Transverse colon (tissue), 3 donors: Measurements from ENCODE around the gene STPG1.

Experiments used
- EP300 ChIP-seq: sonication (generic); formaldehyde crosslinking; IDR thresholded peaks from one replicate; pipeline ENCODE4 v1.6.1; 2017; ENCODE audit warnings: antibody characterized with exemption, low read depth
- POLR2A ChIP-seq: fragments of 450-650 bp; IDR thresholded peaks from one replicate; pipeline ENCODE4 v1.6.1; 2016; ENCODE audit warnings: antibody characterized with exemption, mild to moderate bottlenecking, moderate library complexity
- TF ChIP-seq, protein P1 (sequence below), 5 experiments: fragments of 200-600 bp in 3 of 5; fragments of 450-650 bp in 2 of 5; sonication (generic) in 3 of 5; IDR thresholded peaks; 1 replicate in 2 of 5; 2 replicates in 3 of 5; pipeline ENCODE4 v1.5.1; 2016 to 2017; ENCODE audit warnings: antibody characterized with exemption in 5 of 5, inconsistent platforms in 3 of 5, mild to moderate bottlenecking in 2 of 5, moderate library complexity in 1 of 5

DNA sequence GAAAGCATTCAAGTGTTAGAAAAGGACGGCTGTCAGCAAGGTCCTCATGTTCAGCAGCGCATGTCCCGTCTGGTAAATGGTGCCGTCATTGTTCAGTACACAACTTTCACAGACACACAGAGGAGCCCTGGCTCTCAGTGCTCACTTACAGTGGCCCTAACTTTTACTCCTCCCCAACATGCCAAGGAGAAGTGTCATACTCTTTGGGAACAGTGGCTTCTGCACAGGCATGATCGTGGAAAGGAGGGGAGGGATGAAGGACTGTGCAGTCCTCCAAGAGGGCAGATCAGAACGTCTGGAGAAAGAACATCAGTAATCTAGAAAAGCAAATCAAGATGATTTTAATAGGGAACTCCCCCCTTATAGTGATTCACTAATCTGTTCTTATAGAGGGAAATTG lies 98.2 kb downstream of the STPG1 start:
- TF ChIP-seq, protein P1, sequence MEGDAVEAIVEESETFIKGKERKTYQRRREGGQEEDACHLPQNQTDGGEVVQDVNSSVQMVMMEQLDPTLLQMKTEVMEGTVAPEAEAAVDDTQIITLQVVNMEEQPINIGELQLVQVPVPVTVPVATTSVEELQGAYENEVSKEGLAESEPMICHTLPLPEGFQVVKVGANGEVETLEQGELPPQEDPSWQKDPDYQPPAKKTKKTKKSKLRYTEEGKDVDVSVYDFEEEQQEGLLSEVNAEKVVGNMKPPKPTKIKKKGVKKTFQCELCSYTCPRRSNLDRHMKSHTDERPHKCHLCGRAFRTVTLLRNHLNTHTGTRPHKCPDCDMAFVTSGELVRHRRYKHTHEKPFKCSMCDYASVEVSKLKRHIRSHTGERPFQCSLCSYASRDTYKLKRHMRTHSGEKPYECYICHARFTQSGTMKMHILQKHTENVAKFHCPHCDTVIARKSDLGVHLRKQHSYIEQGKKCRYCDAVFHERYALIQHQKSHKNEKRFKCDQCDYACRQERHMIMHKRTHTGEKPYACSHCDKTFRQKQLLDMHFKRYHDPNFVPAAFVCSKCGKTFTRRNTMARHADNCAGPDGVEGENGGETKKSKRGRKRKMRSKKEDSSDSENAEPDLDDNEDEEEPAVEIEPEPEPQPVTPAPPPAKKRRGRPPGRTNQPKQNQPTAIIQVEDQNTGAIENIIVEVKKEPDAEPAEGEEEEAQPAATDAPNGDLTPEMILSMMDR (IDR thresholded peaks at IDR 0.05) = no peak
- TF ChIP-seq EP300 (no peak), POLR2A (no peak)
